Bronchial epithelial cell (primary cell): ENCODE results near the gene OXSM. TPM values are rescaled to one million over a fixed set of nuclear protein-coding genes. Genes with fewer than 3 reads are reported as not detected.

ENCODE experiments used
- DNase-seq: peaks from one replicate; pipeline ENCODE4 v3.0.0-alpha.2; 2010; ENCODE audit warnings: low read depth
- FAIRE-seq: peaks from 2 replicates; lab custom pipeline; 2011; peaks lifted over from hg19 to GRCh38; lab: Jason Lieb, UNC
- H3K27me3 ChIP-seq: 2 replicates; pipeline ENCODE4 v1.5.1; 2011; ENCODE audit warnings: low read length; ENCODE audit not compliant: control insufficient read depth, insufficient read depth
- H3K36me3 ChIP-seq: 2 replicates; pipeline ENCODE4 v1.5.1; 2011; ENCODE audit warnings: low read length; ENCODE audit not compliant: control insufficient read depth, insufficient read depth
- H3K4me3 ChIP-seq: 2 replicates; pipeline ENCODE4 v1.5.1; 2011; ENCODE audit warnings: mild to moderate bottlenecking, low read depth, low read length, control low read depth
- CTCF ChIP-seq: IDR thresholded peaks from 2 replicates; pipeline ENCODE4 v1.5.1; 2011; ENCODE audit warnings: mild to moderate bottlenecking, moderate library complexity, low read length, control low read depth, inconsistent platforms; ENCODE audit not compliant: insufficient read depth, severe bottlenecking
- total RNA-seq: library from RNA; depleted of rRNA; stranded (reverse); fragments of >200 nt; gene quantifications from 2 replicates; pipeline ENCODE4 v1.2.1, GENCODE V29; 2014

Gene OXSM
- 18.4 and 24.0 TPM in 2 replicates for total RNA-seq

GRCh38 chr3:25789596-25790556, at the start of gene OXSM:
Gene OXSM, plus strand, starts transcription at chr3:25790090. Its CDS starts 931 bp downstream, at chr3:25791021.
- Histone ChIP-seq H3K36me3 (peaks cover 2% of the 10 kb centered on the region), H3K4me3 (peak within 1 kb of the TSS; percentile 64), H3K27me3 (no peaks in the 10 kb centered on the region)
- FAIRE-seq (no peak), DNase-seq (peak; percentile 88)
- TF ChIP-seq CTCF: no peak

- no peak for FAIRE-seq
- Histone ChIP-seq H3K4me3 (no peak overlapping the region), H3K27me3 (no peaks in the 10 kb centered on the region), H3K36me3 (peaks cover 1% of the 10 kb centered on the region)
- no peak for TF ChIP-seq CTCF
- DNase-seq: no peak
These were observed 45.4 kb upstream of the OXSM start for GRCh38 chr3:25744470-25744869.

- DNase-seq (peak; percentile 82), FAIRE-seq (no peak)
- no peak overlapping the region for H3K4me3 ChIP-seq
- TF ChIP-seq CTCF: no peak
- peaks cover 5% of the 10 kb centered on the region for H3K36me3 ChIP-seq
- no peaks in the 10 kb centered on the region for H3K27me3 ChIP-seq
These were observed 42.9 kb upstream of the OXSM start for GRCh38 chr3:25747033-25747432.

GRCh38 chr3:25748189-25748588, 41.7 kb upstream of the OXSM start:
- no peak overlapping the region for H3K4me3 ChIP-seq
- no peak for TF ChIP-seq CTCF
- H3K36me3 ChIP-seq: peaks cover 5% of the 10 kb centered on the region
- DNase-seq: no peak
- FAIRE-seq: no peak
- no peaks in the 10 kb centered on the region for H3K27me3 ChIP-seq

GRCh38 chr3:25749031-25749581, 40.8 kb upstream of the OXSM start:
- DNase-seq (no peak), FAIRE-seq (no peak)
- Histone ChIP-seq H3K27me3 (no peaks in the 10 kb centered on the region), H3K36me3 (peaks cover 4% of the 10 kb centered on the region), H3K4me3 (no peak overlapping the region)
- no peak for TF ChIP-seq CTCF
